Upper lobe of left lung (tissue), 6 donors: ENCODE data around the gene ABCC4. TPM values are rescaled to one million over a fixed set of nuclear protein-coding genes. Genes with fewer than 3 reads are reported as not detected.

Source experiments
- ATAC-seq, 2 donors: fragments of 200-7000 bp; cut with Tn5 transposase; one replicate each; pipeline ENCODE4 v1.9.1; 2022; ENCODE audit warnings: mild to moderate bottlenecking in 2 of 2, moderate library complexity in 2 of 2; ENCODE audit not compliant: low FRiP score in 2 of 2
- DNase-seq, 2 donors: peaks; one replicate each; pipeline ENCODE4 v3.0.0-alpha.2; 2019 to 2020
- H3K27ac ChIP-seq, 4 donors: fragments of 200-600 bp; sonication (generic); one replicate each; pipeline ENCODE4 v1.5.1; 2016 to 2019
- H3K27me3 ChIP-seq, 4 donors: fragments of 200-600 bp; sonication (generic); one replicate each; pipeline ENCODE4 v1.5.1; 2017 to 2019
- H3K36me3 ChIP-seq, 4 donors: fragments of 200-600 bp; sonication (generic); one replicate each; pipeline ENCODE4 v1.5.1; 2016 to 2019
- H3K4me1 ChIP-seq, 4 donors: fragments of 200-600 bp; sonication (generic); one replicate each; pipeline ENCODE4 v1.5.1; 2018 to 2019
- H3K4me3 ChIP-seq, 4 donors: fragments of 200-600 bp; sonication (generic); one replicate each; pipeline ENCODE4 v1.5.1; 2017 to 2019; ENCODE audit warnings: mild to moderate bottlenecking in 2 of 4, moderate library complexity in 1 of 4
- H3K9me3 ChIP-seq, 4 donors: fragments of 200-600 bp; sonication (generic); one replicate each; pipeline ENCODE4 v1.5.1; 2018 to 2019
- EP300 ChIP-seq, 4 donors: sonication (generic); formaldehyde crosslinking; IDR thresholded peaks; one replicate each; pipeline ENCODE4 v1.5.1; 2017; ENCODE audit warnings: antibody characterized with exemption in 4 of 4, control low read depth in 2 of 4
- POLR2A ChIP-seq, 4 donors: fragments of 450-650 bp; IDR thresholded peaks; one replicate each; pipeline ENCODE4 v1.5.1; 2016 to 2017; ENCODE audit warnings: antibody characterized with exemption in 4 of 4, mild to moderate bottlenecking in 2 of 4
- POLR2AphosphoS5 ChIP-seq, 2 donors: sonication (generic); formaldehyde crosslinking; IDR thresholded peaks; one replicate each; pipeline ENCODE4 v1.5.1; 2017; ENCODE audit warnings: antibody characterized with exemption in 2 of 2
- WGBS, 2 donors: methylation state at CpG; one replicate each; pipeline ENCODE4 v1.1.5; 2017 to 2018; 5-methylcytosine and 5-hydroxymethylcytosine counted together
- total RNA-seq, 6 donors: library from RNA; depleted of rRNA in 4 of 6; stranded (reverse); fragments of >200 nt in 4 of 6; gene quantifications; one replicate each; pipeline versions ENCODE4 v1.1.0 to v1.2.1, GENCODE V29; 2016 to 2021
- TF ChIP-seq, protein P1 (sequence below), 6 experiments: fragments of 450-650 bp in 4 of 6; fragments of 200-600 bp in 2 of 6; sonication (generic) in 2 of 6; IDR thresholded peaks; one replicate each; pipeline ENCODE4 v1.5.1; 2016 to 2019; ENCODE audit warnings: antibody characterized with exemption in 6 of 6
- donor health status: DM: no; HTN: no; CAD: no; lungs with moderate emphysema.
- donor health status: DM: no; HTN: yes; CAD: no; lungs with severe emphysema.

The ABCC4 gene
- total RNA-seq, 6 donors from 2014 or later = 17.0 to 78.6 (median 31.9) TPM

DNA sequence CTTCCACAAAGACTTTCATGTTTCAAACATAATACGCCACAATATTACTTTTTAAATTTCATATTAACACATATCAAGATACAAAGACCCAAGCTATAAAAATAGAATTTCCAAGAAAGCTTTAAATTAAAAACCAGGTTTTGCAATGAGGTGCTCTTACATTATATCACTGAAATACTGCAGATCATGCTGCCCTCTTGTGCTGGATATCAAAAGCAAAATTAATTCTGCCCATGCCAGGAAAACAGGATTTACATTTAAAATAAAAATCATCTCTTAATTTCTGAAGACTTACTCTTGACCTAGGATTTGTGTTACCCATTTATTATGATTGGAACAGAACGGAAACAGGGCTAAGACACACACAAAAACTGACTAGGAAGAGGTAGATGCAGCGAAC is 145.0 kb downstream of the ABCC4 start:
- peaks cover 8 to 13% (median 12%) of the 10 kb centered on the region in 4 donors for H3K4me1 ChIP-seq
- no peaks in the 10 kb centered on the region for H3K27me3 ChIP-seq
- DNase-seq (no peak), ATAC-seq (no peak)
- 93 to 95% methylated on average over 3 of the region's 3 CpGs for WGBS, 2 donors
- H3K27ac ChIP-seq = no peak overlapping the region
- H3K9me3 ChIP-seq = no peaks in the 10 kb centered on the region
- TF ChIP-seq POLR2A (IDR thresholded peaks at IDR 0.05) = no peak
- no peak overlapping the region for H3K4me3 ChIP-seq
- H3K36me3 ChIP-seq = peaks cover 0 to 19% (median 0%) of the 10 kb centered on the region in 4 donors

DNA sequence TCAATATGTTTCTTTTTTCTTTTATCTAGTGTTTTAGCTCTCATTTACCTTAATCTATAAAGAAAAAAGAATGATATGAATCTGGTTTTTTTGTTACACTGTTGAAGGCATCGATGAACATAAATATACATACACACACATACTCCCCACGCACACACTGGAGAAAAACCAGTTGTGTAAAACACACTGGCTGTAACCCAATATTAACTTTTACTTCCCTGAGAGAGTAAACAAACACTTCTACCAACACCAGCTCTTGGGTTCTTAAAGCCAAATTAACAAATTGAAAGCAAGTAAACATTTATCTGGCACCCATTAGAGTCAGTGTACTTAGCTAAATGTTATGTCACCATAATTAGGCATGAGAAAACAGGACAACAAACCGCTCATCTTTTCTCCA is 145.7 kb downstream of the ABCC4 start:
- Histone ChIP-seq H3K27ac (no peak overlapping the region), H3K4me1 (peaks cover 8 to 13% (median 12%) of the 10 kb centered on the region in 4 donors), H3K36me3 (peaks cover 0 to 13% (median 0%) of the 10 kb centered on the region in 4 donors), H3K27me3 (no peaks in the 10 kb centered on the region), H3K4me3 (no peak overlapping the region), H3K9me3 (no peaks in the 10 kb centered on the region)
- DNase-seq (no peak), ATAC-seq (no peak)
- WGBS, 2 donors = 53 to 57% methylated on average over 3 of the region's 3 CpGs
- TF ChIP-seq POLR2AphosphoS5 (IDR thresholded peaks at IDR 0.05) (no peak), POLR2A (IDR thresholded peaks at IDR 0.05) (no peak), EP300 (IDR thresholded peaks at IDR 0.05) (no peak)
- TF ChIP-seq, protein P1, sequence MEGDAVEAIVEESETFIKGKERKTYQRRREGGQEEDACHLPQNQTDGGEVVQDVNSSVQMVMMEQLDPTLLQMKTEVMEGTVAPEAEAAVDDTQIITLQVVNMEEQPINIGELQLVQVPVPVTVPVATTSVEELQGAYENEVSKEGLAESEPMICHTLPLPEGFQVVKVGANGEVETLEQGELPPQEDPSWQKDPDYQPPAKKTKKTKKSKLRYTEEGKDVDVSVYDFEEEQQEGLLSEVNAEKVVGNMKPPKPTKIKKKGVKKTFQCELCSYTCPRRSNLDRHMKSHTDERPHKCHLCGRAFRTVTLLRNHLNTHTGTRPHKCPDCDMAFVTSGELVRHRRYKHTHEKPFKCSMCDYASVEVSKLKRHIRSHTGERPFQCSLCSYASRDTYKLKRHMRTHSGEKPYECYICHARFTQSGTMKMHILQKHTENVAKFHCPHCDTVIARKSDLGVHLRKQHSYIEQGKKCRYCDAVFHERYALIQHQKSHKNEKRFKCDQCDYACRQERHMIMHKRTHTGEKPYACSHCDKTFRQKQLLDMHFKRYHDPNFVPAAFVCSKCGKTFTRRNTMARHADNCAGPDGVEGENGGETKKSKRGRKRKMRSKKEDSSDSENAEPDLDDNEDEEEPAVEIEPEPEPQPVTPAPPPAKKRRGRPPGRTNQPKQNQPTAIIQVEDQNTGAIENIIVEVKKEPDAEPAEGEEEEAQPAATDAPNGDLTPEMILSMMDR (IDR thresholded peaks at IDR 0.05) = no peak

DNA sequence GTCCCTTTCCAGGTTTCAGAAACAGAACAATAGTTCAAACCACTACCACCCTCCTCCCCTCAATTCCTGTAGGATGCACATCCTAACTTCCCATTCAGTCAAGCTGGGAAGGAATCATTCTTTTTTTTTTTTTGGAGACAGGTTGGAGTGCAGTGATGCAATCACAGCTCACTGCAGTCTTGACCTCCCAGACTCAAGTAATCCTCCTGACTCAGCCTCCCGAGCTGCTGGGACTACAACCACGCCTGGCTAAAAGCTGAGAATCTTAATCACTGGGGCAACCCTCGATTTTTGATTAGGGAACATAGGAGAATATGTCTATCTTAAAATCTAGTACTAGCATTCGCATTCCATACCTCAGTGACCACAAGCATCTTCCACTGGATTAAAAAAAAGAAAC is 146.2 kb downstream of the ABCC4 start:
- WGBS, 2 donors = 85 to 91% methylated on average over 4 of the region's 4 CpGs
- H3K27ac ChIP-seq = no peak overlapping the region

DNA sequence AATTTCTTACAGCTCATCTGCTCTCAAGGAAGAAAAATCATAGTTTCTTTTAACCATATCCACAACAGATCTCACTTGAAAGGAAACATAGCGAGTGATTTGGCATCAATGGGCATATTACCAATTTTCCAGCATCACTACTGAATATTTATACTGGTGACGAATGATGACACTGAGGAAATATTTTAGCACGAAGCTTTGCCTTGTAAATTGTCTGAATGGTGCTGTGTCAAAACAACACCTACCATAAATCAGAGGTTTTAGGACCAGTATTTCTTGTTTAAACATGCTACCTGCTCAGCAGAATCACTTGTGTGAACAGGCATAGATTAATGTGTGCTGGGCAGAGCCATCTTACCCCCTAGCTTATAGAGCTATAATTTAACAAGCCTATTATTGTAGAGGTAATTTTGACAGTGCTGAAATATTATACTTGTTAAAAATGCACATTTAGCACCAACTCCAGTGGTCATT is 146.8 kb downstream of the ABCC4 start:
- TF ChIP-seq POLR2A (IDR thresholded peaks at IDR 0.05) (no peak), POLR2AphosphoS5 (IDR thresholded peaks at IDR 0.05) (no peak), EP300 (IDR thresholded peaks at IDR 0.05) (no peak)
- TF ChIP-seq, protein P1 (IDR thresholded peaks at IDR 0.05) = no peak
- H3K4me3 ChIP-seq = no peak overlapping the region
- H3K36me3 ChIP-seq = peaks cover 0 to 7% (median 0%) of the 10 kb centered on the region in 4 donors
- no peaks in the 10 kb centered on the region for H3K9me3 ChIP-seq
- no peaks in the 10 kb centered on the region for H3K27me3 ChIP-seq
- no peak overlapping the region for H3K27ac ChIP-seq
- WGBS, 2 donors = 66 to 84% methylated on average over 3 of the region's 3 CpGs
- no peak for ATAC-seq
- H3K4me1 ChIP-seq = peaks cover 8 to 13% (median 12%) of the 10 kb centered on the region in 4 donors
- no peak for DNase-seq

More for the DNA sequence above, 146.2 kb downstream of the ABCC4 start:
- DNase-seq (no peak), ATAC-seq (no peak)
- TF ChIP-seq, protein P1 (IDR thresholded peaks at IDR 0.05) = no peak
- TF ChIP-seq POLR2A (IDR thresholded peaks at IDR 0.05) = no peak
- no peak for TF ChIP-seq POLR2AphosphoS5 (IDR thresholded peaks at IDR 0.05)
- no peak for TF ChIP-seq EP300 (IDR thresholded peaks at IDR 0.05)
- H3K36me3 ChIP-seq = peaks cover 0 to 9% (median 0%) of the 10 kb centered on the region in 4 donors
- peaks cover 8 to 13% (median 12%) of the 10 kb centered on the region in 4 donors for H3K4me1 ChIP-seq
- no peaks in the 10 kb centered on the region for H3K27me3 ChIP-seq
- H3K4me3 ChIP-seq = no peak overlapping the region
- H3K9me3 ChIP-seq = no peaks in the 10 kb centered on the region

DNA sequence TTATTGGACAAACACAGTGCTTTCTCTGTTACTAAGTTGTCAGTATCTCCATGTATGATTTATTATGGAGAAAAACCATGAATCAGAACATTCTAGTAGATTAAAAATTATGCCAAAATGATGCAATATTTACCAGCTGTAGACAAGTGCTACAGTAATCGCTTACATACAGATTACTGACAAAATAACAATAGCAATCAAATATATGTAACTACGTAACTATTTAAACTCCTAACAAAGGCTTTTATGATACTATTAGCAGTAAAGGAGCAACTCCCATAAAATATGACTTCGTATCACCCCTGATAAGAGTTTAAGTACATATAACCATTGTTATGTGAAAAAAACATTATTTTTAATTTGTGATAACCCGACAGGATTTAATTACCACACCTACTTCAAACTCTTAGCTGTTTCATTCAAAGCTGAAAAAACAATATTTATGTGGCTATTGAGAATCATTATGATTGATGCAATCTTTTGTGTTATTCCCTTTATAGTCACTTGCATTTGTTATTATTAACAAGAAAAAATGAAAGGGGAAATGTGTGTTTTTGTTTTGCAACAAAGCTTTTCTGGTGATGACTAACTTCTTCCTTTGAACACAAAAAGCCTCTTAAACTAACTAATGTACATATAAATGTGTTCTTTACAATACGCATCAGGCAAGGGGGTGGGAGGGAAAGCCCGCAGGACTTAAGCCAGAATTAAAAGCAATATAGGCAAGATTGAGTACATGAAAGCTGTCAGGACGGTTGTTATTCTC is 147.4 kb downstream of the ABCC4 start:
- Histone ChIP-seq H3K9me3 (no peaks in the 10 kb centered on the region), H3K36me3 (peaks cover 0 to 4% (median 0%) of the 10 kb centered on the region in 4 donors), H3K4me1 (peaks cover 8 to 13% (median 12%) of the 10 kb centered on the region in 4 donors), H3K27ac (no peak overlapping the region), H3K27me3 (no peaks in the 10 kb centered on the region), H3K4me3 (no peak overlapping the region)
- ATAC-seq (no peak), DNase-seq (no peak)
- WGBS, 2 donors = 52 to 59% methylated on average over 7 of the region's 7 CpGs
- TF ChIP-seq POLR2A (IDR thresholded peaks at IDR 0.05) (no peak), EP300 (IDR thresholded peaks at IDR 0.05) (no peak), POLR2AphosphoS5 (IDR thresholded peaks at IDR 0.05) (no peak)
- TF ChIP-seq, protein P1 (IDR thresholded peaks at IDR 0.05) = no peak
